Measurements from ENCODE around the gene COX7B2.

Gene COX7B2

DNA sequence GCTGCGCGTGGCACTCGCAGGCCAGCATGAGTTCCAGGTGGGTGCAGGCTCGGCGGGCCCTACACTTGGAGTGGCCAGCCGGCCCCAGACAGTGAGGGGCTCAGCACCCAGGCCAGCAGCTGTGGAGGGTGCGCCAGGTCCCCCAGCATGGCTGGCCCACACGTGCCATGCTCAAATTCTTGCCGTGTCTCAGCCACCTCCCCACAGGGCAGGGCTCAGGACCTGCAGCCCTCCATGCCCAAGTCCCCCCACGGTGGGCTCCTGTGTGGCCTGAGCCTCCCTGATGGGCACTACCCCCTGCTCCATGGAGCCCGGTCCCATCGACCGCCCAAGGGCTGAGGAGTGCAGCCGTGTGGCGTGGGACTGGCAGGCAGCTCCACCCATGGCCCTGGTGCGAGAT, 210.2 kb downstream of the COX7B2 start:
- no peak for DNase-seq
